ENCODE results near the gene UBE2G1.

Gene UBE2G1

DNA sequence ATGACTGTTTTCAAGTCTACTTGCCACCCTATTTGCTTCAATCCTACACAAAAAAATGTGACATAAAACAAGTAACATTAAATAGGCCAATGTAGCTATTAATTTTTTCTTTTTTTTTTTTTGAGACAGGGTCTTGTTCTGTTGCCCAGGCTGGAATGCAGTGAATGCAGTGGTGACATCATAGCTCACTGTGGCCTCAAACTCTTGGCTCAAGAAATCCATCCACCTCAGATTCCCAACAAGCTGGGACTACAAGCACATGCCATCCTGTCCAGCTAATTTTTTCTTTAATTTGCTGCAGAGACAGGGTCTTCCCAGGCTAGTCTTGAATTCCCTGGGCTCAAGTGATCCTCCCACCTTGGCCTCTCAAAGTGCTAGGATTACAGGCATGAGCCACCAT is 132.1 kb downstream of the UBE2G1 start:
- peaks cover 24% of the 10 kb centered on the region for H3K36me3 ChIP-seq (ENCODE audit: control insufficient read depth, insufficient read depth, low read length)
- no peaks in the 10 kb centered on the region for H3K9me3 ChIP-seq (ENCODE audit: control insufficient read depth, low read length)
- H3K27me3 ChIP-seq (ENCODE audit: control insufficient read depth, insufficient read depth, low read length, poor library complexity, severe bottlenecking), result no peaks in the 10 kb centered on the region
- H3K4me3 ChIP-seq (ENCODE audit: insufficient read depth, low read depth, low read length), result no peak overlapping the region
- H3K27ac ChIP-seq (ENCODE audit: insufficient read depth, low read depth, low read length, poor library complexity, severe bottlenecking), result no peak overlapping the region
- no peaks in the 10 kb centered on the region for H3K4me1 ChIP-seq (ENCODE audit: control insufficient read depth, insufficient read depth, low read length)

DNA sequence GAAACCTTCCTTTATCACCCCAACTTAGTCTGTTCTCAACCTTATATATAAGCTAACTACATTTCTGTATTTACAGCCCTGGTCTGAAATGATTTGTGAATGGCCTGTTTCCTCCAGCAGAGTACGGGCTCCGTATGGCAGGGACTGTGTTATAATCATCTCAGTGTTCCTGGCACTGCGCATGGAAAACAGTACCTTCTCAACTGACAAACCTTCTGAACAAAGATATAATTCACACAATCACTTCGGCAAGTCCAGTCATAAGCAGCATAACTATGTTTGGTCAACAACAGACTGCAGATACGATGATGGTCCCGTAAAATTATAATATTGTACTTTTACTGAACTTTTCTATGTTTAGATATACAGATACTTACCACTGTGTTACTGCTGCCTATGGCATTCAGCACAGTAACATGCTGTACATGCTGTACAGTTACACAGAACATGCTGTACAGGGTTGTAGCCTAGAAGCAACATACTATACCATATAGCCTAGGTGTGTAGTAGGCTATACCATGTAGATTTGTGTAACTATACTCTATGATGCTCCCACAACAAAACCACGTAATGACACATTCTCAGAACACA is 132.7 kb downstream of the UBE2G1 start:
- Histone ChIP-seq H3K4me3 (ENCODE audit: insufficient read depth, low read depth, low read length) (no peak overlapping the region), H3K36me3 (ENCODE audit: control insufficient read depth, insufficient read depth, low read length) (peaks cover 20% of the 10 kb centered on the region), H3K27ac (ENCODE audit: insufficient read depth, low read depth, low read length, poor library complexity, severe bottlenecking) (no peak overlapping the region), H3K4me1 (ENCODE audit: control insufficient read depth, insufficient read depth, low read length) (no peaks in the 10 kb centered on the region), H3K27me3 (ENCODE audit: control insufficient read depth, insufficient read depth, low read length, poor library complexity, severe bottlenecking) (no peaks in the 10 kb centered on the region), H3K9me3 (ENCODE audit: control insufficient read depth, low read length) (no peaks in the 10 kb centered on the region)
- 96% methylated on average over 6 of the region's 7 CpGs for WGBS, 2 experiments

DNA sequence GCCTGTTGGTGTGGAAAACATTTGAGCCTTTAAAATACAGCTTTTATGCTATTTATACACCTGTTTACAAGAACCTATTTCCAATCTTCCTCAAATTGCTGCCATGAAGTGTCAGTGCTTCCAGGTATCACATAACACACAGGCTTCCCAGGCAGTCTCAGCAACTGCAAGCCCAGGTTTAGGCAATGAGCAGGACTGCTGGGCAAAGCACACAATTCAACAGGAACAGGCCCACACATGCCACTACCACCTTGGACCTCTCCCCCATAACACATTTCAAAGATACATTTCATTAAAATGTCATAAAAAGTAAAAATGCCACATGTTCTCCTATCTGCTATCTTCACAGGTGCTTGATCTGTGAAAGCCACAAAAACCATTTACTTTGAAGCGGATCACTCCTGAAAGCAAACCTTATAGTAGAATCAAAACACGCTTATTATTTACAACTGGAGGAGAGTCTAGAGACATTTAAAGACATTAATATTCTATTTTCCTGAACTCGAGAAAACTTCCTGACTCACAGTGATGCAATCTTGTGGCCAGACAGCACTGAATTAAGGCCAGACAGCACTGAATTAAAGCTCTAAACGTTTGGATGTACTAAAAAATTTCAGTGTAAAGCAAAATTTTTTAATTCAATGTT is 134.2 kb downstream of the UBE2G1 start:
- H3K27me3 ChIP-seq (ENCODE audit: control insufficient read depth, insufficient read depth, low read length, poor library complexity, severe bottlenecking), result no peaks in the 10 kb centered on the region
- no peaks in the 10 kb centered on the region for H3K4me1 ChIP-seq (ENCODE audit: control insufficient read depth, insufficient read depth, low read length)
- no peaks in the 10 kb centered on the region for H3K9me3 ChIP-seq (ENCODE audit: control insufficient read depth, low read length)
- 92 to 100% methylated on average over 4 of the region's 4 CpGs for WGBS, 2 experiments
- no peak overlapping the region for H3K4me3 ChIP-seq (ENCODE audit: insufficient read depth, low read depth, low read length)
- H3K36me3 ChIP-seq (ENCODE audit: control insufficient read depth, insufficient read depth, low read length), result peaks cover 20% of the 10 kb centered on the region
- no peak overlapping the region for H3K27ac ChIP-seq (ENCODE audit: insufficient read depth, low read depth, low read length, poor library complexity, severe bottlenecking)

DNA sequence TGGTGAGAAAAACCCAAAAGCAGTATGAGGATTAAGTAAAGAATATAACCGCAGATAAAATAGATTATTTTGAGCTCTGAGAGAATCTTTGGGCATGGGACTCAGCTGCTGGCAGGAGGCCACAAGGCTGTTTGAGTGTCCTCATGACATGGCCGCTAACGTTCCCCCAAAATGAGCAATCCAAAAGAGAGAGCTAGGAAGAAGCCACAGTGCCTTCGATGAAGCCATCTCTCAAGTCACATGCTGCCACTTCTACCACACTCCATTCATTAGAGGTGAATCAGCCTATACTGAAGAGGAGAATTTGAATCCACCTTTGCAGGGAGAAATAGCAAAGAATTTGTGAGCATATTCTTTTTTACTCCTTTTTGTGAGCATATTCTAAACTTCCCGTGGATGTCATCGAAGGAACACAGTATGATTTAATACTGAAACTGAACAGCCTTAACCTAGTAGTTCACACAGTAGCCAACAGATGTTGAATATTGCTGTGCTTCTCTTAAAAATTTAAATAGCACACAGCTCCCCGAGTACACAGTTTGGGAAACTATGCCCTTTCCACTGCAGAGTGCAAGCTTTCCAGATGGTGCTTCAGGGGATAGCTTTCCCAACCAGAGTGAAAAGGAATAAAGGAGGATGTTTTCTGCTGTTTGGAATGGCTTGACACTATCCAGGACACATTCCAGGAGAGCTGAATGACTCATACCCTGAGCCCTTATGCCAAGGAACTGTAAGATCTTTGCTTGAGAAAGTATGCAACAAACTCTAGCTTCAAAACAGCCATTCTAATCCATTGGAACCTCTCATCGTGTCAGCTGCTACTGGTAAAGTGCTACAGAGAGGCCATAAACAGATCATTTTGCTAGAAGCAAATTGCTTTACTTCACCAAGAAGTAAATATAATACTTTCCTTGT is 136.6 kb downstream of the UBE2G1 start:
- no peak overlapping the region for H3K4me3 ChIP-seq (ENCODE audit: insufficient read depth, low read depth, low read length)
- H3K27me3 ChIP-seq (ENCODE audit: control insufficient read depth, insufficient read depth, low read length, poor library complexity, severe bottlenecking), result no peaks in the 10 kb centered on the region
- WGBS, 2 experiments, result 89 to 91% methylated on average over 8 of the region's 8 CpGs
- no peaks in the 10 kb centered on the region for H3K9me3 ChIP-seq (ENCODE audit: control insufficient read depth, low read length)
- H3K36me3 ChIP-seq (ENCODE audit: control insufficient read depth, insufficient read depth, low read length), result peaks cover 17% of the 10 kb centered on the region
- no peaks in the 10 kb centered on the region for H3K4me1 ChIP-seq (ENCODE audit: control insufficient read depth, insufficient read depth, low read length)
- peak overlapping the region; percentile 39 for H3K27ac ChIP-seq (ENCODE audit: insufficient read depth, low read depth, low read length, poor library complexity, severe bottlenecking)

DNA sequence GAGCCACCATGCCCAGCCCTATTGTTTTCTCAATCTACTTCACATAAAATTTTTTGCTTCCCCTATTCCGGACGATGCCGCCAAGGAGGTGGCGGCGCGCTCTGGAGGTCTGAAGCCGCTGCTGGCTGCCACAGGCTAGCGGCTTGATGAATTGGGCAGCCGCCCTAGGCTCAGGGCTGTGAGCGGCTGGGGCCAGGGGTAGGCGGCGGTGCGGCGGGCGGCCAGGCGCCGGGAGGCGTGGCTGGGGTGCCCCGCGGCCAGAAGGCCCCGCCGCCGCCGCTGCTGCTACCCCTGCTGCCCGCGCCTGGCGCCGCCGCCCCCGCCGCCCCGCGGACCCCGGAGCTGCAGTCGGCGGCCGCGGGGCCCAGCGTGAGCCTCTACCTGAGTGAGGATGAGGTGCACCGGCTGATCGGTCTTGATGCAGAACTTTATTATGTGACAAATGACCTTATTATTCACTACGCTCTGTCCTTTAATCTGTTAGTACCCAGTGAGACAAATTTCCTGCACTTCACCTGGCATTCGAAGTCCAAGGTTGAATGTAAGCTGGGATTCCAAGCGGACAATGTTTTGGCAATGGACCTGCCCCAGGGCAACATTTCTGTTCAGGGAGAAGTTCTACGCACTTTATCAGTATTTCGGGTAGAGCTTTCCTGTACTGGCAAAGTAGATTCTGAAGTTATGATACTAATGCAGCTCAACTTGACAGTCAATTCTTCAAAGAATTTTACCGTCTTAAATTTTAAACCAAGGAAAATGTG is 144.4 kb downstream of the UBE2G1 start:
- Histone ChIP-seq H3K9me3 (ENCODE audit: control insufficient read depth, low read length) (no peaks in the 10 kb centered on the region), H3K27me3 (ENCODE audit: control insufficient read depth, insufficient read depth, low read length, poor library complexity, severe bottlenecking) (no peaks in the 10 kb centered on the region), H3K4me3 (ENCODE audit: insufficient read depth, low read depth, low read length) (no peak overlapping the region), H3K4me1 (ENCODE audit: control insufficient read depth, insufficient read depth, low read length) (no peaks in the 10 kb centered on the region), H3K36me3 (ENCODE audit: control insufficient read depth, insufficient read depth, low read length) (peaks cover 12% of the 10 kb centered on the region), H3K27ac (ENCODE audit: insufficient read depth, low read depth, low read length, poor library complexity, severe bottlenecking) (no peak overlapping the region)
- WGBS, 2 experiments, result 95 to 97% methylated on average over 47 of the region's 47 CpGs

DNA sequence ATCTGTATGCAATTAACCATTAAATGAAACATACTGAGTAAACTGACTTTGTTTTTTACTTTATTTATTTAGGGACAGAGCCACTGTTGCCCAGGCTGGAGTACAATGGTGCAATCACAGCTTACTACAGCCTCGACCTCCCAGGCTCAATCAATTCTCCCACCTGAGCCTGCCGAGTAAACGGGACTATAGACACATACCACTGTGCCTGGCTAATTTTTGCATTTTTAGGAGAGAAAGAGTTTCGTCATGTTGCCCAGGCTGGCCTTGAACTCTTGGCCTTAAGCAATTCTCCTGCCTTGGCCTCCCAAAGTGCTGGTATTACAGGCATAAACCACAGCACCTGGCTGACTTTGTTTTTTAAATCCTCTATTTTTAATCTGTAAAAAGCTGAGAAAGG is 145.3 kb downstream of the UBE2G1 start:
- H3K4me3 ChIP-seq (ENCODE audit: insufficient read depth, low read depth, low read length), result no peak overlapping the region
- no peaks in the 10 kb centered on the region for H3K9me3 ChIP-seq (ENCODE audit: control insufficient read depth, low read length)
- 92 to 97% methylated on average over 4 of the region's 4 CpGs for WGBS, 2 experiments
- no peaks in the 10 kb centered on the region for H3K27me3 ChIP-seq (ENCODE audit: control insufficient read depth, insufficient read depth, low read length, poor library complexity, severe bottlenecking)
- H3K36me3 ChIP-seq (ENCODE audit: control insufficient read depth, insufficient read depth, low read length), result peaks cover 7% of the 10 kb centered on the region
- no peak overlapping the region for H3K27ac ChIP-seq (ENCODE audit: insufficient read depth, low read depth, low read length, poor library complexity, severe bottlenecking)
- H3K4me1 ChIP-seq (ENCODE audit: control insufficient read depth, insufficient read depth, low read length), result no peaks in the 10 kb centered on the region

DNA sequence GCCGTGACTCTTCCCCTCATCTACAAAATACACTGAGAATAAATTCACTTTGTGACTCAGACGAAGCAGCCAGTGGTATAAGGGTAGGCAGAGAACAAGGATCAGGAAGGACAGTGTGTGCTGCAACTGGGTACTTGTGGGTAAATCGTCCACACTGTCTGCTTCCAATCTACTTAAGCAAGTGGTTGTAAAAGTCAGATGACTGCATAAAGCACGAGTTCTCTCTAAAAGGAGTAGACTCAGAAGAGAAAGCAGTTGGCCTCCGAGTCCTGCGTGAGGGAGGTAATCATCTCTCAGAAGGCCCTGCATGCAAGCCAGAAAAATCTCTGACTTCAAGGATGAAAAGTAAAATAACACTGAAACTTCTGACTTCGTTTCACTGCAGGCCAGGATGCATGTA is 145.8 kb downstream of the UBE2G1 start:
- Histone ChIP-seq H3K27ac (ENCODE audit: insufficient read depth, low read depth, low read length, poor library complexity, severe bottlenecking) (no peak overlapping the region), H3K9me3 (ENCODE audit: control insufficient read depth, low read length) (no peaks in the 10 kb centered on the region), H3K36me3 (ENCODE audit: control insufficient read depth, insufficient read depth, low read length) (peaks cover 7% of the 10 kb centered on the region), H3K27me3 (ENCODE audit: control insufficient read depth, insufficient read depth, low read length, poor library complexity, severe bottlenecking) (no peaks in the 10 kb centered on the region), H3K4me1 (ENCODE audit: control insufficient read depth, insufficient read depth, low read length) (no peaks in the 10 kb centered on the region), H3K4me3 (ENCODE audit: insufficient read depth, low read depth, low read length) (no peak overlapping the region)
- 87 to 92% methylated on average over 7 of the region's 7 CpGs for WGBS, 2 experiments
